HCT116 (cell line): ENCODE results near the gene ITPK1.

Experiments used
- CTCF ChIP-seq, 3 experiments: fragments of 200-600 bp in 1 of 3; sonication (generic) in 1 of 3; IDR thresholded peaks in 2 of 3; conservative IDR thresholded peaks in 1 of 3; 2 replicates each; pipeline ENCODE4 v1.5.1; 2012 to 2017; ENCODE audit warnings: low read depth in 2 of 3, low read length in 2 of 3, antibody characterized with exemption in 1 of 3, borderline replicate concordance in 1 of 3, control low read depth in 1 of 3, mild to moderate bottlenecking in 1 of 3, mixed read lengths in 1 of 3, mixed run types in 1 of 3, moderate library complexity in 1 of 3; ENCODE audit not compliant: insufficient read depth in 1 of 3
- EZH2 ChIP-seq: fragments of 200-600 bp; sonication (generic); IDR thresholded peaks from 2 replicates; pipeline ENCODE4 v1.6.1; 2017; ENCODE audit warnings: antibody characterized with exemption, mixed run types
- MAX ChIP-seq: IDR thresholded peaks from 2 replicates; pipeline ENCODE4 v1.6.1; 2012
- POLR2A ChIP-seq: IDR thresholded peaks from 2 replicates; pipeline ENCODE4 v1.7.0; 2011; ENCODE audit warnings: borderline replicate concordance; ENCODE audit not compliant: insufficient read depth, insufficient read length; ENCODE audit errors: extremely low read depth
- POLR2AphosphoS5 ChIP-seq: IDR thresholded peaks from 2 replicates; pipeline ENCODE4 v1.6.1; 2011; ENCODE audit warnings: mild to moderate bottlenecking, low read depth, low read length, moderate library complexity
- SP1 ChIP-seq: IDR thresholded peaks from 2 replicates; pipeline ENCODE4 v1.6.1; 2012; ENCODE audit warnings: low read depth

DNA sequence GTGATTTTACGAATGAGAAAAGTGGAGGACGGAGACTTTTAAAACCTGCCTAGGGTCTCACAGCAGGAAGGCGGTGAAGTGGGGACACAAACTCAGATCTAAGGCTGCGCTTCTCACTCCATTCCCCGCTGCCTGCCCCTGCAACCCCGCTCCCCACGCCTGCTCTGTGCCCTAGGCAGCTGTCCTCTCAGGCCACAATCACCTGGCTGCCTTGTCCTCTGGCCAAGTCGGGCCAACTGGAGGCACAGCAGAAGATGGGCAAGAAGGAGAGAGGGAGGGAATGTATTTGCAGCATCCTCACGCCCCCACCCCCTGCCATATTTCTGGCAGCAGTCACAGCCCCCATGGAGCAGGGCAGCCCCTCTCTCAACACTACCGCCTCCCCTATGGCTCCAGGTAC is 97.8 kb downstream of the ITPK1 start:
- no peak for TF ChIP-seq CTCF (IDR thresholded peaks at IDR 0.05 in 2 of 3, conservative IDR thresholded peaks at IDR 0.05 in 1 of 3; ENCODE audit: borderline replicate concordance in 1 of 3, insufficient read depth in 1 of 3, low read depth in 2 of 3, low read length in 2 of 3)
- no peak for TF ChIP-seq POLR2A
- TF ChIP-seq MAX = no peak
- TF ChIP-seq POLR2AphosphoS5 = no peak
- no peak for TF ChIP-seq EZH2
- TF ChIP-seq SP1 = no peak
